ENCODE data around the gene DBNDD1.

- TF ChIP-seq POLR2AphosphoS5 (IDR thresholded peaks at IDR 0.05; ENCODE audit: low read depth) (no peak), CTCF (conservative IDR thresholded peaks at IDR 0.05; ENCODE audit: low read depth in 2 of 2) (no peak), REST (IDR thresholded peaks at IDR 0.05; ENCODE audit: unreplicated experiment) (no peak), CREB1 (CRISPR knock-in tag; IDR thresholded peaks at IDR 0.05; ENCODE audit: low read depth) (no peak), EZH2phosphoT487 (IDR thresholded peaks at IDR 0.05; ENCODE audit: unreplicated experiment) (no peak), EZH2 (IDR thresholded peaks at IDR 0.05; ENCODE audit: low read depth, unreplicated experiment) (no peak), NANOG (IDR thresholded peaks at IDR 0.05; ENCODE audit: borderline replicate concordance) (no peak), ZNF462 (CRISPR knock-in tag; IDR thresholded peaks at IDR 0.05) (no peak), ETS1 (IDR thresholded peaks at IDR 0.05) (no peak), JUNB (IDR thresholded peaks at IDR 0.05; ENCODE audit: unreplicated experiment) (no peak), ZNF114 (CRISPR knock-in tag; IDR thresholded peaks at IDR 0.05) (no peak), STAT1 (IDR thresholded peaks at IDR 0.05; ENCODE audit: unreplicated experiment) (no peak)
These were observed 14.1 kb upstream of the DBNDD1 start for GRCh38 chr16:90033387-90033786.
